D721Med (cell line): ENCODE data around the gene DOCK4.
"Not testable (repeated sequence)": the region's sequence is repeated elsewhere in the genome, so short reads cannot be mapped to it uniquely, and the experiment has no call there.

Experiments used
- DNase-seq: peaks from one replicate; pipeline ENCODE4 v3.0.0; 2011; ENCODE audit warnings: low spot score; ENCODE audit not compliant: insufficient read length
- FAIRE-seq: peaks from 2 replicates; lab custom pipeline; 2011; peaks lifted over from hg19 to GRCh38; lab: Jason Lieb, UNC
- TF ChIP-seq, protein P1 (sequence below): IDR thresholded peaks from 2 replicates; pipeline ENCODE4 v1.5.1; 2012; ENCODE audit warnings: mild to moderate bottlenecking, control low read depth; ENCODE audit not compliant: insufficient read depth; ENCODE audit errors: missing control alignments

DOCK4 gene, protein sequence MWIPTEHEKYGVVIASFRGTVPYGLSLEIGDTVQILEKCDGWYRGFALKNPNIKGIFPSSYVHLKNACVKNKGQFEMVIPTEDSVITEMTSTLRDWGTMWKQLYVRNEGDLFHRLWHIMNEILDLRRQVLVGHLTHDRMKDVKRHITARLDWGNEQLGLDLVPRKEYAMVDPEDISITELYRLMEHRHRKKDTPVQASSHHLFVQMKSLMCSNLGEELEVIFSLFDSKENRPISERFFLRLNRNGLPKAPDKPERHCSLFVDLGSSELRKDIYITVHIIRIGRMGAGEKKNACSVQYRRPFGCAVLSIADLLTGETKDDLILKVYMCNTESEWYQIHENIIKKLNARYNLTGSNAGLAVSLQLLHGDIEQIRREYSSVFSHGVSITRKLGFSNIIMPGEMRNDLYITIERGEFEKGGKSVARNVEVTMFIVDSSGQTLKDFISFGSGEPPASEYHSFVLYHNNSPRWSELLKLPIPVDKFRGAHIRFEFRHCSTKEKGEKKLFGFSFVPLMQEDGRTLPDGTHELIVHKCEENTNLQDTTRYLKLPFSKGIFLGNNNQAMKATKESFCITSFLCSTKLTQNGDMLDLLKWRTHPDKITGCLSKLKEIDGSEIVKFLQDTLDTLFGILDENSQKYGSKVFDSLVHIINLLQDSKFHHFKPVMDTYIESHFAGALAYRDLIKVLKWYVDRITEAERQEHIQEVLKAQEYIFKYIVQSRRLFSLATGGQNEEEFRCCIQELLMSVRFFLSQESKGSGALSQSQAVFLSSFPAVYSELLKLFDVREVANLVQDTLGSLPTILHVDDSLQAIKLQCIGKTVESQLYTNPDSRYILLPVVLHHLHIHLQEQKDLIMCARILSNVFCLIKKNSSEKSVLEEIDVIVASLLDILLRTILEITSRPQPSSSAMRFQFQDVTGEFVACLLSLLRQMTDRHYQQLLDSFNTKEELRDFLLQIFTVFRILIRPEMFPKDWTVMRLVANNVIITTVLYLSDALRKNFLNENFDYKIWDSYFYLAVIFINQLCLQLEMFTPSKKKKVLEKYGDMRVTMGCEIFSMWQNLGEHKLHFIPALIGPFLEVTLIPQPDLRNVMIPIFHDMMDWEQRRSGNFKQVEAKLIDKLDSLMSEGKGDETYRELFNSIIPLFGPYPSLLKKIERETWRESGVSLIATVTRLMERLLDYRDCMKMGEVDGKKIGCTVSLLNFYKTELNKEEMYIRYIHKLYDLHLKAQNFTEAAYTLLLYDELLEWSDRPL (N-terminal part only)

GRCh38 chr7:112206238-112206990 lies at the start of gene DOCK4, which contains the start of gene ZNF277:
DOCK4 (minus strand) TSS chr7:112206399; CDS start chr7:112206138, 261 bp downstream.
ZNF277 (plus strand) TSS chr7:112206695; CDS start chr7:112206717, 22 bp downstream.
- no peak for FAIRE-seq
- peak; percentile 81 for DNase-seq
- TF ChIP-seq, protein P1, sequence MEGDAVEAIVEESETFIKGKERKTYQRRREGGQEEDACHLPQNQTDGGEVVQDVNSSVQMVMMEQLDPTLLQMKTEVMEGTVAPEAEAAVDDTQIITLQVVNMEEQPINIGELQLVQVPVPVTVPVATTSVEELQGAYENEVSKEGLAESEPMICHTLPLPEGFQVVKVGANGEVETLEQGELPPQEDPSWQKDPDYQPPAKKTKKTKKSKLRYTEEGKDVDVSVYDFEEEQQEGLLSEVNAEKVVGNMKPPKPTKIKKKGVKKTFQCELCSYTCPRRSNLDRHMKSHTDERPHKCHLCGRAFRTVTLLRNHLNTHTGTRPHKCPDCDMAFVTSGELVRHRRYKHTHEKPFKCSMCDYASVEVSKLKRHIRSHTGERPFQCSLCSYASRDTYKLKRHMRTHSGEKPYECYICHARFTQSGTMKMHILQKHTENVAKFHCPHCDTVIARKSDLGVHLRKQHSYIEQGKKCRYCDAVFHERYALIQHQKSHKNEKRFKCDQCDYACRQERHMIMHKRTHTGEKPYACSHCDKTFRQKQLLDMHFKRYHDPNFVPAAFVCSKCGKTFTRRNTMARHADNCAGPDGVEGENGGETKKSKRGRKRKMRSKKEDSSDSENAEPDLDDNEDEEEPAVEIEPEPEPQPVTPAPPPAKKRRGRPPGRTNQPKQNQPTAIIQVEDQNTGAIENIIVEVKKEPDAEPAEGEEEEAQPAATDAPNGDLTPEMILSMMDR, result no peak

GRCh38 chr7:112255388-112255720 lies 49.2 kb upstream of the DOCK4 start:
- FAIRE-seq (no peak), DNase-seq (no peak)
- TF ChIP-seq, protein P1, result no peak

GRCh38 chr7:112254709-112255387 lies 48.6 kb upstream of the DOCK4 start:
- DNase-seq (no peak), FAIRE-seq (no peak)
- TF ChIP-seq, protein P1, result no peak

DNA sequence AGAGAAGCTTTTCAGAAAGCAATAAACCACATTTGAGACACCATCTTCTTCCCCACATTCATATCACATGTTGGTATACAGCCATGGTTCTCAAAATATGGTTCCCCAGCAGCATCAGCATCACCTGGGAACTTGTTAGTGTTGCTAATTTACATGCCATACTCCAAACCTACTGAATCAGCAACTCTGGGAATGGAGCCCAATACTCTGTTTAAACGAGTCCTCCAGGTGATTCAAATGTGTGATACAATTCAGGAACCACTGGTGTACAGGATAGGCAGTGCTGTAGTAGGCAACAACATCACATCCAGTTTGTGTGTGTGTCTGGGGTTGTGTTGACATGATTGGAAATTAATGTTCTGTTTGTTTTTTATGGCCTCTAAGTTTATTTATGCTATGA lies 48.0 kb upstream of the DOCK4 start:
- FAIRE-seq (no peak), DNase-seq (no peak)
- TF ChIP-seq, protein P1, result no peak

DNA sequence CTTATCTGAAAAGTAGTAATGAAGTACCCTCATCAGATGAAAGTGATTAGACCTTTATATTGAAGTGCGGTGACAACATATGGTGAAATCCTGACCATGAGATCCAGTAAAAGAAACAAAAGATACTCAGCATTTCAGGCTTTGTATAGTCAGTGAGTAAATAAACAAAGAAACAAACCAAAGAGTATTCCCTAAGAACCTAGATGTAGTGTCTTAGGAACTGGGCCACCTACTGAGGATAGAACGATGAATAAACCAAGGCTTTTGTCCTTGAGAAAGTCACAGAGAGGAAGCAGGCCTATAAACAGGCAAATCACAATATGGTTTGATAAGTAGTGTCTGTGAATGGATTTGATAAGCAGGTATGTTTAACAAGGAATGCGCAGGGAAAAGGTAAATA lies 46.5 kb upstream of the DOCK4 start:
- TF ChIP-seq, protein P1, result no peak
- DNase-seq, result no peak
- FAIRE-seq, result no peak

GRCh38 chr7:112252141-112252540 lies 45.9 kb upstream of the DOCK4 start:
- TF ChIP-seq, protein P1, result no peak
- no peak for FAIRE-seq
- DNase-seq, result no peak

- DNase-seq, FAIRE-seq: not testable (repeated sequence)
Observed at GRCh38 chr7:112249967-112250366, 43.8 kb upstream of the DOCK4 start.
